Activated CD4-positive, CD25-positive, alpha-beta regulatory T cell treated with anti-CD3 and anti-CD28 coated beads, Interleukin-2, amount 50 U/mL, for 16 hours (primary cell): Measurements from ENCODE around the gene AQP2.
"Not testable (repeated sequence)": the region's sequence is repeated elsewhere in the genome, so short reads cannot be mapped to it uniquely, and the experiment has no call there.

Experiments
- DNase-seq: peaks from one replicate; pipeline ENCODE4 v3.0.0-alpha.2; 2020; ENCODE audit warnings: low read depth, low spot score

The AQP2 gene

GRCh38 chr12:49969651-49970429, 19.3 kb downstream of the AQP2 start:
- DNase-seq = no peak

GRCh38 chr12:49970658-49971057, 20.1 kb downstream of the AQP2 start:
- no peak for DNase-seq

GRCh38 chr12:49971141-49971540, 20.6 kb downstream of the AQP2 start:
- no peak for DNase-seq

- no peak for DNase-seq
Observed at GRCh38 chr12:49972129-49972528, 21.6 kb downstream of the AQP2 start.

- DNase-seq = no peak
Observed at GRCh38 chr12:49972641-49973360, 22.3 kb downstream of the AQP2 start, which contains the start of gene AQP6. Gene AQP6 (plus strand): TSS chr12:49972947. CDS start chr12:49973174, 227 bp downstream.

- DNase-seq = no peak
Observed at GRCh38 chr12:49973361-49973830, 22.9 kb downstream of the AQP2 start.

- DNase-seq = no peak
Observed at GRCh38 chr12:49974231-49974675, 23.7 kb downstream of the AQP2 start.

- DNase-seq = no peak
Observed at GRCh38 chr12:49974677-49975317, 24.3 kb downstream of the AQP2 start.

GRCh38 chr12:49975318-49975761, 24.8 kb downstream of the AQP2 start:
- no peak for DNase-seq

GRCh38 chr12:49976557-49976956, 26.0 kb downstream of the AQP2 start:
- DNase-seq = no peak

GRCh38 chr12:49978125-49978524, 27.6 kb downstream of the AQP2 start:
- DNase-seq = no peak

GRCh38 chr12:49979016-49979586, 28.6 kb downstream of the AQP2 start:
- DNase-seq = no peak

- DNase-seq = no peak
Observed at GRCh38 chr12:49979791-49980190, 29.3 kb downstream of the AQP2 start.

GRCh38 chr12:49980501-49981349, 30.2 kb downstream of the AQP2 start:
- no peak for DNase-seq

GRCh38 chr12:49982246-49983087, 31.9 kb downstream of the AQP2 start:
- DNase-seq = no peak

- DNase-seq = no peak
Observed at GRCh38 chr12:49983892-49984291, 33.4 kb downstream of the AQP2 start.

- DNase-seq = no peak
Observed at GRCh38 chr12:49984476-49985359, 34.2 kb downstream of the AQP2 start.

GRCh38 chr12:49985981-49986380, 35.4 kb downstream of the AQP2 start:
- DNase-seq = no peak

- not testable (repeated sequence) for DNase-seq
Observed at GRCh38 chr12:49986476-49986875, 35.9 kb downstream of the AQP2 start.
